GM12891 (cell line): Measurements from ENCODE around the gene LCNL1.

Experiments used
- DNase-seq: peaks from one replicate; pipeline ENCODE4 v3.0.0; 2011; ENCODE audit warnings: low spot score; ENCODE audit not compliant: insufficient read length
- FAIRE-seq: peaks from 2 replicates; lab custom pipeline; 2011; peaks lifted over from hg19 to GRCh38; lab: Jason Lieb, UNC
- PAX5 ChIP-seq: IDR thresholded peaks from 2 replicates; pipeline ENCODE4 v1.6.1; 2011; ENCODE audit warnings: low read length, moderate library complexity, mild to moderate bottlenecking; ENCODE audit not compliant: insufficient read depth, severe bottlenecking
- POLR2A ChIP-seq: IDR thresholded peaks from 2 replicates; pipeline ENCODE4 v1.6.1; 2011; ENCODE audit warnings: low read depth, low read length, control low read depth
- POLR2AphosphoS5 ChIP-seq: IDR thresholded peaks from 2 replicates; pipeline ENCODE4 v1.6.1; 2011; ENCODE audit warnings: low read depth, low read length, control low read depth
- POU2F2 ChIP-seq: IDR thresholded peaks from 2 replicates; pipeline ENCODE4 v1.6.1; 2011; ENCODE audit warnings: low read depth, mild to moderate bottlenecking, control low read depth, low read length, moderate library complexity
- SPI1 ChIP-seq: IDR thresholded peaks from 2 replicates; pipeline ENCODE4 v1.6.1; 2011; ENCODE audit warnings: low read depth, low read length, control low read depth
- TAF1 ChIP-seq: IDR thresholded peaks from 2 replicates; pipeline ENCODE4 v1.6.1; 2011; ENCODE audit warnings: low read depth, low read length, control low read depth

The LCNL1 gene

DNA sequence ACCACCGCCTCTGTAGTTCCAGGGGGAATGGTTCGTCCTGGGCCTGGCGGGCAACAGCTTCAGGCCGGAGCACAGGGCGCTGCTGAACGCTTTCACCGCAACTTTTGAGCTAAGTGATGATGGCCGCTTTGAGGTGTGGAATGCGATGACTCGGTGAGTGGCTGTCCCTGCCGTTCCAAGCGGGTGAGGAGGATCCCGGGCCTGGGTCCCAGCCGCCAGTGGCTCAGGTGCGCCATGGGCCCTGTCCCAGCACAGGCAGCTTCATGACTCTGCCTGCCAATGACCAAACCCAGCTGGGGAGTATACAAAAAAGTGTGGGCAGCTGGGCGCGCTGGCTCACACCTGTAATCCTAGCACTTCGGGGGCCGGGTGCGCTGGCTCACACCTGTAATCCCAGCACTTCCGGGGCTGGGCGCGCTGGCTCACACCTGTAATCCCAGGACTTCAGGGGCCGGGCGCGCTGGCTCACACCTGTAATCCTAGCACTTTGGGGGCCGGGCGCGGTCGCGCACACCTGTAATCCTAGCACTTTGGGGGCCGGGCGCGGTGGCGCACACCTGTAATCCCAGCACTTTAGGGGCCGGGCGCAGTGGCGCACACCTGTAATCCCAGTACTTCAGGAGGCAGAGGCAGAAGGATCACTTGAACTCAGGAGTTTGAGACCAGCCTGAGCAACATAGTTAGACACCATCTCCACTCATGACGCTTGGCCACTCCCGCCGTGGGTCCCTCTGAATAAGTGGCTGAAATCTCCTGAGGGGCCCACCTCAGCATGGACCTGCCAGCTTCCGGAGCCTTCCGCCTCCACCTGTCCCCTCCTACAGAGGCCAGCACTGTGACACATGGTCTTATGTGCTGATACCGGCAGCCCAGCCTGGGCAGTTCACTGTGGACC is 29.7 kb upstream of the LCNL1 start:
- TF ChIP-seq POLR2AphosphoS5: no peak
- no peak for TF ChIP-seq TAF1
- no peak for FAIRE-seq

DNA sequence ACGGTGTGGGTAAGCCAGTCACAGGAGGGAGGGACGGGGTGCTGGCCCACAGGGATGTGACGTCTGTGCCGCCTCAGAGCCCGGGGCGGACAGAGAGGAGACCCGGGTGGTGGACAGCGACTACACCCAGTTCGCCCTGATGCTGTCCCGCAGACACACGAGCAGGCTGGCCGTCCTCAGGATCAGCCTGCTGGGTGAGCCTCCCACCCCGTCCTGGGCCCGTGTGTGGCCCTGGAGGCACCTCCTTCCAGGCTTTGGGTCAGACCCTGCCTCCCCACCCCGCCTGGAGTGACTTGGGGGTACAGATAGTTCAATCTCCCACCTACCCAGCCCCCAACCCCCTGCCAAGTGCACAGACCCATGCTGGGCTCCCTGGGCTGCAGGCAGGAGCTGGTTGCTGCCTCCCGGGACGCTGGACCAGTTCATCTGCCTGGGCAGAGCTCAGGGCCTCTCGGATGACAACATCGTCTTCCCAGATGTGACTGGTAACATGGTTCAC is 29.0 kb upstream of the LCNL1 start:
- FAIRE-seq (no peak), DNase-seq (no peak)
- TF ChIP-seq PAX5 (no peak), SPI1 (no peak), POU2F2 (no peak), TAF1 (no peak), POLR2A (no peak), POLR2AphosphoS5 (no peak)

More for the DNA sequence above, 29.7 kb upstream of the LCNL1 start:
- no peak for DNase-seq

DNA sequence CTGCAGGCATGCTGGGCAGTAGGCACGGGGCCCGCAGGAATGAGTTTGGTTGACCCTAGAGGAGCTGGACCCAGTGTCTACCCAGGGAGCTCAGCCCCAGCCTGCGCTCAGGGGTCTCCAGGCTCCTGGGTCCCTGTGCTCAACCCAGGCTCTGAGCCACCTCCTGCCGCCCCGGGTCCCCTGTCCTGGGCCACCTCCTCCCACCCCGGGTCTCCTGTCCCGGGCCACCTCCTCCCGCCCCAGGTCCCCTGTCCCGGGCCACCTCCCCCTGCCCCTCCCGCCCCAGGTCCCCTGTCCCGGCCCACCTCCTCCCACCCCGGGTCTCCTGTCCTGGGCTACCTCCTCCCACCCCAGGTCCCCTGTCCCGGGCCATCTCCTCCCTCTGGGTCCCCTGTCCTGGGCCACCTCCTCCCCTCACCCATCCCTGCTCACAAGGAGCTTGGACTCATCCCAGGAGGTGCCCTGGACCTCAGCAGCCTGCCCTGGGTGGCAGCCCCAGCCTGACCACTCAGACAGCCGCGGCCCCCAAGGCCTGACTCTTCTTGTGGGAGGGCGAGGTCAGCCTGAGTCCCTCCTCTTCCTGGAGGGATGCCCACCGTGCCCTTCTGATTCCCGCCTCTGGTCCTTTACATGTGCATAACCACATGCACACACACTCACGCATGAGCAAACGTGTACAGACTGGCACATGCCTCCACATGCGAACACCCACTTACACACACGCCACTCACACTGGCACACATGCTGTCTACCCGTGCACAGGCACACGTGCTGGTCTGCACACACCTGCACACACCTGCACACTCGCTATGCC is 28.3 kb upstream of the LCNL1 start:
- TF ChIP-seq POLR2AphosphoS5: no peak
- no peak for TF ChIP-seq TAF1
- no peak for TF ChIP-seq POU2F2
- no peak for TF ChIP-seq POLR2A
- no peak for TF ChIP-seq PAX5
- no peak for TF ChIP-seq SPI1
- no peak for FAIRE-seq
- DNase-seq: no peak

DNA sequence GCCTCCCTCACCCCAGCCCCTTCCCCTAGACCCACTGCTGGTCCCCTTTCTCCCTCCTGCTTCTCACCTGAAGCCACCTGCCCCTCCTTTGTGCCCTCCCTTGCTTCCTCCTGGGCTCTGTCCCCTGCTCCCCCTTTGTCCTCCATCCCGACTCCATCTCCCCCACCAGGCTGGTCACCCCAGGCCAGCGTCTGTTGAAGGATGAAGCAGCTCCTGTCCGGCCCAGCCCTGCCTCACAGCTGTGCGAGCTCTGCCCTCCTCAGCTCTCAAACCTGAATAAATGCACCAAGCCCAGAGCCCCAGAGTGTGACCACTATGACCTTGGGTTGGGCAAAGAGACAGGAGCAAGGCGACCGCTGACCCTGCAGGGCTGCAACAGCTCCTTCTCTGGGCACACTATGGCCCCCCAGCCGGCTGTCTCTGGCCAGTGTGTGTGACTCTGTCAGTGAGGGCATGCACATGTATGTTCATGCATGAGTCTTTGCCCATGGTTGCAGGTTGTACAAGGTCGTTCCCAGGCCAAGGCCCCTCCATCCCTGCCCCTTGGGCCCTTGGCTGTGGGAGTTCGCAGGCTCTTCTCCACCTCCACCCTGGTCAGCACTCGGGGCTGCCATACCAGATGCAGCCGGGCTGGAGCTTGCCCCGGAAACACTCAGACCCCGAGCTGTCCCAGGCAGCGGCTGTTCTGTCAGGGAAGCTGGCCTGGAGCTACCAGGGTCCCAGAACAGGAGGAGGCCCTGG is 27.4 kb upstream of the LCNL1 start:
- TF ChIP-seq POU2F2 (no peak), TAF1 (no peak), PAX5 (no peak), POLR2A (no peak), SPI1 (no peak), POLR2AphosphoS5 (no peak)
- no peak for FAIRE-seq
- DNase-seq: no peak

DNA sequence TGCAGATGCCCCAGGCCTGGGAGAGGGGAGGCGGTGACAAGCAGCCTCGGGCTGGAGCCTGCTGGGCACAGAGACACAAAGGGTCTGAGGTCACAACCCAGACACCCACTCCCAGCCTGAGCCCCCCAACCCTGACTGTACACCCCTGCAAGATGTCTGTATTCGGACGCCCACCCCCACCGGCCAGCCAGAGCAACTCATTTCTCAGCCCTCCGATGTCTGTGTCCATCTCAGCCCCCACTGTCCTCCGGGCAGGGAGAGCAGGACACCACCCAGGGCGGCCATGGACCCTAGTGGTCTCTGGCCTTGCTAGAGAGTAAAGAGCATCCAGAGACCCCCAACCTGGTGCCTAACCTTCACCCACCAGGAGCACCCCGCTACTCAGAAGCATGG is 26.9 kb upstream of the LCNL1 start:
- FAIRE-seq (no peak), DNase-seq (no peak)
- TF ChIP-seq TAF1: no peak
- TF ChIP-seq SPI1: no peak
- no peak for TF ChIP-seq POLR2AphosphoS5
- no peak for TF ChIP-seq PAX5
- TF ChIP-seq POU2F2: no peak
- TF ChIP-seq POLR2A: no peak

DNA sequence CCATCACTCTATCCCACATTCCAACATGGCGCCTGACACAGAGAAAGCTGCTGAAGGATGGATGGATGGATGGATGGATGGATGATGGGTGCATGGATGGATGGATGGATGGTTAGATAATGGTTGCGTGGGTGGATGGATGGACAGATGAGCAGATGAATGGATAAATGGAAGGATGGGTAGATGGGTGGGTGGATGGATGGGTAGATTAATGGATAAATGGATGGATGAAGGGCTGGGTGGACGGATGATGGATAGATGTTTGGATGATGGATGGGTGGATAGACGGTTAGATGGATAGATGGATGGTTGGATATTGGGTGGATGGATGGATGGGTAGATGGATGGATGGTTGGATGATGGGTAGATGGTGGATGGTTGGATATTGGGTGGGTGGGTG is 26.2 kb upstream of the LCNL1 start:
- TF ChIP-seq PAX5: no peak
- TF ChIP-seq POLR2A: no peak
- TF ChIP-seq POU2F2: no peak
- no peak for TF ChIP-seq TAF1
- TF ChIP-seq POLR2AphosphoS5: no peak
- no peak for TF ChIP-seq SPI1
- FAIRE-seq (no peak), DNase-seq (no peak)

DNA sequence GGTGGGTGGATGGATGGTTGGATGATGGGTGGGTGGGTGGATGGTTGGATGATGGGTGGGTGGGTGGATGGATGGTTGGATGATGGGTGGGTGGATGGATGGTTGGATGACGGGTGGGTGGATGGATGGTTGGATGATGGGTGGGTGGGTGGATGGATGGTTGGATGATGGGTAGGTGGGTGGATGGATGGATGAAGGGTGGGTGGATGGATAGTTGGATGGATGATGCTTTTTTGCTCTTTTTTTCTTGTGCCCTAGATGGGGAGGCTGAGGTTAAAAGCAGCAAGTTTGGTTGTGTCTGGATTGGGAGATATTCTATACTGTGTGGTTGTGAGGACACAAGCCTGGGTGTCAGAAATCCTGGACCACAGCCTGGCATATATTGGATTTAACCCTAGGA is 25.3 kb upstream of the LCNL1 start:
- no peak for TF ChIP-seq POU2F2
- no peak for TF ChIP-seq POLR2A
- TF ChIP-seq POLR2AphosphoS5: no peak
- TF ChIP-seq SPI1: no peak
- no peak for TF ChIP-seq TAF1
- no peak for TF ChIP-seq PAX5
- DNase-seq (no peak), FAIRE-seq (no peak)

DNA sequence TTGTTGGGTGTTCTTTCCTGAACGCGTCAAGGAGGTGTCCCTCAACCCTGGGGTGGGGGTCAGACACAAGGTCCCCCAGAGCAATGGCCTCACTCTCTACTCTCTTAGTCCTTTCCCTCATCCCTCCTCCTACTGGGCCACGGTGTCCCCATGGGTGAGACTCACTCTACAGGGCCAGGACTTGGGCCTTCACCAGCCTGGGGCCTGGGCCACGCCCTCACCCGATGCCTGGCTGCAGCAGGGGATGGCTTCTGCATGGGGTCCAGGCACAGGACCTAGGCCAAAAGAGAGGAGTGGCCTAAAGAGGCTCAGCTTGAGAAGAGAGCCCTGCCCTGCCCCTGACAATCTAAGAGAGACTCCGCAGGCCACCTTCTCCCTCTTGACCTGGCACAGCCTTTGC is 24.9 kb upstream of the LCNL1 start:
- TF ChIP-seq TAF1 (no peak), SPI1 (no peak), PAX5 (no peak), POLR2A (no peak), POLR2AphosphoS5 (no peak), POU2F2 (no peak)
- no peak for FAIRE-seq
- no peak for DNase-seq

DNA sequence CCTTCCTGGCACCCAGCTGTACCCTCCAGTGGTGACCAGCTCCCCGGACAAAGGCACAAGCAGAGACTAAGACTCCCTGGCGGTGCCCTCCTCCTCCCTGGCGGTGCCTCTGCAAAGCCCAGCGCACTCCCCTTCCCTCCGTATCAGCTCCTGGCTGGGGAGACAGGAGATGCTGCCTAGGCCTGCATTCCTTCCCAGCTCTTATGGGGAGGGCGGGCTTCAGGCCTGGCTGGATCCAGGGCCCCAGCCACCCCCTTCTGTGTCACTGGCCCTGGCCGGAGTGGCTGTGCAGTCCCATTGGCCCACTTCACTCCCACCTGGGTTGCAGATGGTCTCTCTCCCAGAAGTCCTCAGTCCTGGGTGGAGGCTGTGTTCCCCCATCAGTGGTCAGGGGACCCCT is 24.3 kb upstream of the LCNL1 start:
- DNase-seq: no peak
- no peak for FAIRE-seq
- TF ChIP-seq POLR2A (no peak), POLR2AphosphoS5 (no peak), PAX5 (no peak), POU2F2 (no peak), SPI1 (no peak), TAF1 (no peak)
